H9 (cell line): ENCODE measurements around the gene CTNNAL1. TPM values are rescaled to one million over a fixed set of nuclear protein-coding genes. Genes with fewer than 3 reads are reported as not detected.

Source experiments
- DNase-seq: peaks from one replicate; pipeline ENCODE4 v3.0.0-alpha.2; 2017
- H2AFZ ChIP-seq: one replicate; pipeline ENCODE4 v1.6.1; 2013; ENCODE audit warnings: mild to moderate bottlenecking, low read length, control low read depth, moderate library complexity
- H2AK5ac ChIP-seq: 2 replicates; pipeline ENCODE4 v1.6.1; 2013; ENCODE audit warnings: low read length, control low read depth, mixed read lengths; ENCODE audit not compliant: insufficient read length
- H2BK120ac ChIP-seq: one replicate; pipeline ENCODE4 v1.6.1; 2013; ENCODE audit warnings: low read depth, mild to moderate bottlenecking, low read length, control low read depth, inconsistent platforms; ENCODE audit not compliant: poor library complexity, severe bottlenecking
- H2BK12ac ChIP-seq: 2 replicates; pipeline ENCODE4 v1.6.1; 2013; ENCODE audit warnings: low read length, control low read depth, mixed read lengths, low read depth; ENCODE audit not compliant: insufficient read length
- H2BK15ac ChIP-seq: 2 replicates; pipeline ENCODE4 v1.6.1; 2013; ENCODE audit warnings: low read depth, low read length, control low read depth
- H2BK20ac ChIP-seq: one replicate; pipeline ENCODE4 v1.6.1; 2013; ENCODE audit warnings: low read depth, mild to moderate bottlenecking, low read length, control low read depth, inconsistent platforms; ENCODE audit not compliant: poor library complexity, severe bottlenecking
- H2BK5ac ChIP-seq: 2 replicates; pipeline ENCODE4 v1.6.1; 2013; ENCODE audit warnings: low read length, control low read depth, mixed read lengths; ENCODE audit not compliant: insufficient read length
- H3K14ac ChIP-seq: 2 replicates; pipeline ENCODE4 v1.6.1; 2013; ENCODE audit warnings: low read length, control low read depth; ENCODE audit not compliant: insufficient read depth
- H3K18ac ChIP-seq: 2 replicates; pipeline ENCODE4 v1.6.1; 2013; ENCODE audit warnings: low read depth, mild to moderate bottlenecking, mixed read lengths, low read length, control low read depth; ENCODE audit not compliant: insufficient read length
- H3K23ac ChIP-seq: 2 replicates; pipeline ENCODE4 v1.6.1; 2013; ENCODE audit warnings: low read length, control low read depth, mixed read lengths, low read depth; ENCODE audit not compliant: insufficient read length
- H3K23me2 ChIP-seq: 2 replicates; pipeline ENCODE4 v1.6.1; 2013; ENCODE audit warnings: low read depth, mild to moderate bottlenecking, mixed read lengths, low read length, control low read depth; ENCODE audit not compliant: insufficient read length, poor library complexity, severe bottlenecking
- H3K27ac ChIP-seq: 2 replicates; pipeline ENCODE4 v1.5.1; 2013; ENCODE audit warnings: low read length, control low read depth, mixed read lengths, low read depth; ENCODE audit not compliant: insufficient read length
- H3K27me3 ChIP-seq: 2 replicates; pipeline ENCODE4 v1.6.1; 2013; ENCODE audit warnings: low read length, control low read depth, inconsistent platforms; ENCODE audit not compliant: insufficient read depth
- H3K4ac ChIP-seq: 2 replicates; pipeline ENCODE4 v1.6.1; 2013; ENCODE audit warnings: low read depth, mild to moderate bottlenecking, control low read depth, inconsistent platforms, low read length, moderate library complexity
- H3K4me1 ChIP-seq: 2 replicates; pipeline ENCODE4 v1.6.1; 2013; ENCODE audit warnings: low read length, control low read depth, inconsistent platforms; ENCODE audit not compliant: insufficient read depth
- H3K4me2 ChIP-seq: 2 replicates; pipeline ENCODE4 v1.6.1; 2013; ENCODE audit warnings: low read length, control low read depth, mixed read lengths; ENCODE audit not compliant: insufficient read length, insufficient read depth
- H3K56ac ChIP-seq: 2 replicates; pipeline ENCODE4 v1.6.1; 2013; ENCODE audit warnings: low read depth, mild to moderate bottlenecking, mixed read lengths, low read length, control low read depth; ENCODE audit not compliant: insufficient read length
- H3K79me1 ChIP-seq: 2 replicates; pipeline ENCODE4 v1.6.1; 2013; ENCODE audit warnings: low read depth, mild to moderate bottlenecking, moderate library complexity, low read length, control low read depth, inconsistent platforms; ENCODE audit not compliant: insufficient read depth, poor library complexity, severe bottlenecking
- H3K79me2 ChIP-seq: 2 replicates; pipeline ENCODE4 v1.6.1; 2013; ENCODE audit warnings: low read length, control low read depth, inconsistent platforms; ENCODE audit not compliant: insufficient read depth
- H3K9ac ChIP-seq: 2 replicates; pipeline ENCODE4 v1.6.1; 2013; ENCODE audit warnings: low read length, control low read depth, mixed read lengths; ENCODE audit not compliant: insufficient read length; ENCODE audit errors: extremely low read depth
- H3K9me3 ChIP-seq: one replicate; pipeline ENCODE4 v1.6.1; 2013; ENCODE audit warnings: low read depth, low read length, inconsistent platforms; ENCODE audit not compliant: control insufficient read depth
- H3T11ph ChIP-seq: one replicate; pipeline ENCODE4 v1.6.1; 2013; ENCODE audit warnings: mild to moderate bottlenecking, low read length, control low read depth, inconsistent platforms
- H4K20me1 ChIP-seq: one replicate; pipeline ENCODE4 v1.6.1; 2013; ENCODE audit not compliant: control insufficient read depth, insufficient read length, insufficient read depth
- H4K5ac ChIP-seq: 2 replicates; pipeline ENCODE4 v1.6.1; 2013; ENCODE audit warnings: low read depth, mild to moderate bottlenecking, mixed read lengths, low read length, control low read depth; ENCODE audit not compliant: insufficient read length
- H4K8ac ChIP-seq: replicated peaks from 2 replicates; pipeline ENCODE4 v1.6.1; 2013; ENCODE audit warnings: low read length, control low read depth, mixed read lengths, low read depth; ENCODE audit not compliant: insufficient read length
- H4K91ac ChIP-seq: 2 replicates; pipeline ENCODE4 v1.6.1; 2013; ENCODE audit warnings: low read depth, mild to moderate bottlenecking, moderate library complexity, mixed read lengths, low read length, control low read depth; ENCODE audit not compliant: insufficient read length
- H3K27ac Mint-ChIP-seq, 3 experiments: 2 replicates in 2 of 3; 3 replicates in 1 of 3; pipeline ENCODE4 v1.8.0; 2020 to 2021; ENCODE audit warnings: mixed read lengths in 3 of 3, mild to moderate bottlenecking in 1 of 3, moderate library complexity in 1 of 3
- H3K27me3 Mint-ChIP-seq: 2 replicates; pipeline ENCODE4 v1.8.0; 2021; ENCODE audit warnings: low read depth, mild to moderate bottlenecking, moderate library complexity, mixed read lengths
- H3K36me3 Mint-ChIP-seq, 3 experiments: 2 replicates in 2 of 3; 3 replicates in 1 of 3; pipeline ENCODE4 v1.8.0; 2020 to 2021; ENCODE audit warnings: low read depth in 3 of 3, mixed read lengths in 3 of 3; ENCODE audit not compliant: insufficient read depth in 1 of 3
- H3K4me1 Mint-ChIP-seq, 2 experiments: 2 replicates each; pipeline ENCODE4 v1.8.0; 2020; ENCODE audit warnings: mixed read lengths in 2 of 2
- H3K4me3 Mint-ChIP-seq, 2 experiments: 2 replicates in 1 of 2; 3 replicates in 1 of 2; pipeline ENCODE4 v1.8.0; 2020 to 2021; ENCODE audit warnings: mild to moderate bottlenecking in 2 of 2, mixed read lengths in 2 of 2, moderate library complexity in 1 of 2
- H3K9me3 Mint-ChIP-seq, 2 experiments: 2 replicates in 1 of 2; 3 replicates in 1 of 2; pipeline ENCODE4 v1.8.0; 2020; ENCODE audit warnings: mild to moderate bottlenecking in 2 of 2, mixed read lengths in 2 of 2, moderate library complexity in 1 of 2
- CTCF ChIP-seq: fragments of 200-600 bp; sonication (generic); conservative IDR thresholded peaks from 3 replicates; pipeline ENCODE4 v1.8.0; 2021; ENCODE audit warnings: antibody characterized with exemption, mild to moderate bottlenecking
- WGBS: extraction: QIAGEN DNeasy Blood & Tissue Kit; methylation state at CpG from one replicate; pipeline ENCODE4 v1.1.7; 2013; ENCODE audit warnings: missing lambda C conversion rate, low lambda C conversion rate, mixed read lengths; ENCODE audit not compliant: insufficient read length; ENCODE audit errors: extremely low coverage; 5-methylcytosine and 5-hydroxymethylcytosine counted together
- total RNA-seq: library from RNA; stranded (reverse); gene quantifications from 2 replicates; pipeline ENCODE4 v1.2.1, GENCODE V29; 2021

Gene CTNNAL1
- total RNA-seq, 1 experiment from 2014 or later = 52.9 TPM

- H4K91ac ChIP-seq = no peak overlapping the region
- H3T11ph ChIP-seq = no peak overlapping the region
- no peak overlapping the region for H3K14ac ChIP-seq
- no peak overlapping the region for H2BK15ac ChIP-seq
- H4K5ac ChIP-seq = no peak overlapping the region
- peaks cover 10 to 14% of the 10 kb centered on the region in 2 experiments for H3K4me1 Mint-ChIP-seq
- H3K27ac Mint-ChIP-seq = no peak overlapping the region
- WGBS = no CpG with 5 or more reads among the region's 6 CpGs
- no peak overlapping the region for H2BK120ac ChIP-seq
- TF ChIP-seq CTCF = no peak
- no peak overlapping the region for H3K9ac ChIP-seq
- H3K79me2 ChIP-seq = no peaks in the 10 kb centered on the region
- H3K36me3 Mint-ChIP-seq = peaks cover 10 to 24% (median 22%) of the 10 kb centered on the region in 3 experiments
- no peak overlapping the region for H2BK12ac ChIP-seq
- no peaks in the 10 kb centered on the region for H3K9me3 ChIP-seq
- no peak overlapping the region for H2AFZ ChIP-seq
- H3K79me1 ChIP-seq = no peaks in the 10 kb centered on the region
- H3K56ac ChIP-seq = no peak overlapping the region
- H3K27me3 ChIP-seq = no peaks in the 10 kb centered on the region
- no peak overlapping the region for H4K8ac ChIP-seq
- no peaks in the 10 kb centered on the region for H3K4me1 ChIP-seq
- H3K9me3 Mint-ChIP-seq = no peaks in the 10 kb centered on the region; a peak in 2 of 5 replicates
- no peaks in the 10 kb centered on the region for H4K20me1 ChIP-seq
- DNase-seq = no peak
- no peak overlapping the region for H3K4me3 Mint-ChIP-seq
- no peak overlapping the region for H3K4me2 ChIP-seq
- peaks cover 5% of the 10 kb centered on the region for H3K23me2 ChIP-seq
- H3K18ac ChIP-seq = no peak overlapping the region
- no peak overlapping the region for H3K23ac ChIP-seq
- no peak overlapping the region for H3K4ac ChIP-seq
- peaks cover under 1% of the 10 kb centered on the region for H3K27me3 Mint-ChIP-seq
- no peak overlapping the region for H2BK5ac ChIP-seq
- no peak overlapping the region for H2BK20ac ChIP-seq
- no peak overlapping the region for H3K27ac ChIP-seq
- no peak overlapping the region for H2AK5ac ChIP-seq
Observed at GRCh38 chr9:109017493-109017892, 4.2 kb upstream of the CTNNAL1 start.
